PC-9 (cell line): Measurements from ENCODE around the gene SNCB. TPM values are rescaled to one million over a fixed set of nuclear protein-coding genes. Genes with fewer than 3 reads are reported as not detected.
"Not testable (repeated sequence)": the region's sequence is repeated elsewhere in the genome, so short reads cannot be mapped to it uniquely, and the experiment has no call there.

Experiments used
- BruUV-seq: library from RNA; stranded (reverse); fragments of 400-500 nt; replicated peaks from 2 replicates; lab custom pipeline; 2021; lab: Mats Ljungman, UMichigan
- CTCF ChIA-PET: fragments of 300-600 bp; sonication (Branson Sonifier 250); formaldehyde crosslinking; loops from one replicate; lab custom pipeline; 2022; ENCODE audit warnings: antibody characterized with exemption; lab: Charles Lee
- POLR2A ChIA-PET: fragments of 300-600 bp; sonication (Branson Sonifier 250); formaldehyde crosslinking; loops from one replicate; lab custom pipeline; 2022; ENCODE audit warnings: antibody characterized with exemption; ENCODE audit not compliant: unreplicated experiment; lab: Charles Lee
- DNase-seq, 2 experiments: peaks; one replicate each; pipeline versions ENCODE4 v3.0.0 to v3.0.0-alpha.2; 2015 to 2022; ENCODE audit warnings: mixed read lengths in 1 of 2
- H2AFZ ChIP-seq: fragments of 200-600 bp; sonication (generic); 2 replicates; pipeline ENCODE4 v1.8.1; 2017; ENCODE audit warnings: antibody characterized with exemption
- H3F3A ChIP-seq: fragments of 200-600 bp; sonication (generic); 2 replicates; pipeline ENCODE4 v1.8.1; 2017; ENCODE audit warnings: antibody characterized with exemption, mild to moderate bottlenecking, low read depth; ENCODE audit not compliant: insufficient read depth
- H3K27ac ChIP-seq: fragments of 200-600 bp; sonication (generic); 2 replicates; pipeline ENCODE4 v1.6.1; 2016; ENCODE audit warnings: mixed run types
- H3K27me3 ChIP-seq: fragments of 200-600 bp; sonication (generic); 2 replicates; pipeline ENCODE4 v1.6.1; 2016; ENCODE audit warnings: low read depth, mixed run types; ENCODE audit not compliant: insufficient read depth
- H3K36me3 ChIP-seq: fragments of 200-600 bp; sonication (generic); 2 replicates; pipeline ENCODE4 v1.6.1; 2016; ENCODE audit warnings: low read depth, mixed run types
- H3K4me1 ChIP-seq: fragments of 200-600 bp; sonication (generic); replicated peaks from 2 replicates; pipeline ENCODE4 v1.6.1; 2016; ENCODE audit warnings: mixed run types; ENCODE audit not compliant: insufficient read depth
- H3K4me2 ChIP-seq: fragments of 200-600 bp; sonication (generic); 2 replicates; pipeline ENCODE4 v1.6.1; 2017; ENCODE audit warnings: mixed run types
- H3K4me3 ChIP-seq: fragments of 200-600 bp; sonication (generic); 2 replicates; pipeline ENCODE4 v1.6.1; 2016; ENCODE audit warnings: mixed run types
- H3K79me2 ChIP-seq: fragments of 200-600 bp; sonication (generic); 2 replicates; pipeline ENCODE4 v1.6.1; 2017; ENCODE audit warnings: low read depth, mixed run types
- H3K9me2 ChIP-seq: fragments of 200-600 bp; sonication (generic); 2 replicates; pipeline ENCODE4 v1.8.1; 2017; ENCODE audit warnings: mild to moderate bottlenecking; ENCODE audit not compliant: insufficient read depth
- H3K9me3 ChIP-seq: fragments of 200-600 bp; sonication (generic); 2 replicates; pipeline ENCODE4 v1.8.1; 2016; ENCODE audit warnings: low read depth; ENCODE audit not compliant: insufficient read depth
- H4K20me1 ChIP-seq: fragments of 200-600 bp; sonication (generic); 2 replicates; pipeline ENCODE4 v1.8.1; 2017; ENCODE audit not compliant: insufficient read depth
- EZH2 ChIP-seq: fragments of 200-600 bp; sonication (generic); IDR thresholded peaks from 2 replicates; pipeline ENCODE4 v1.8.0; 2017; ENCODE audit warnings: antibody characterized with exemption, low read depth
- intact Hi-C: fragments of 100-400 bp; cut with micrococcal nuclease; formaldehyde crosslinking; loops from one replicate; pipeline ENCODE4 v1.10.0; 2022; ENCODE audit not compliant: unreplicated experiment
- total RNA-seq: library from RNA; stranded (reverse); gene quantifications from 2 replicates; pipeline ENCODE4 v1.2.3, GENCODE V29; 2021
- TF ChIP-seq, protein P1 (sequence below): fragments of 200-600 bp; sonication (generic); conservative IDR thresholded peaks from 2 replicates; pipeline ENCODE4 v1.6.1; 2017; ENCODE audit warnings: mixed run types, antibody characterized with exemption, mild to moderate bottlenecking, moderate library complexity

SNCB gene
- total RNA-seq, 1 experiment from 2014 or later: not detected

DNA sequence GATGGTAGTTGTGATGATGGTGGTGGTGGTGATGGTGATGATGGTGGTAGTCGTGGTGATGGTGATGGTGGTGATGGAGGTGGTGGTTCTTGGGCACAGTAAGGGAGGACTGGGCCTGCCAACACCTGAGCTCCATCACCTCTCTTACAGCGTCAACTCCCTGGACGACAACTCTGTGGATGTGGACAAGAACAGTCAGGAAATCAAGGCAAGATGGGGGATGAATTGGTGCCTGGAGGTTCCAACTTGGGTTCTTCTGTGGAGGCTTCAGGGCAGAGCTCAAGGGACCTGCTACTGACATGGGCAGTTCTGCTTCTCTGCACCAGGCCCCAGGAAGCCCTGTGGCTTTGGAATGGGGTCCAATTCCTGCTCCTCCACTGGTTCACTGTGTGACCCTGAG is 37.8 kb downstream of the SNCB start:
- Histone ChIP-seq H3K79me2 (no peaks in the 10 kb centered on the region), H3K4me3 (no peak overlapping the region), H2AFZ (no peak overlapping the region), H3K9me3 (no peaks in the 10 kb centered on the region), H3K36me3 (no peaks in the 10 kb centered on the region), H3K4me2 (no peak overlapping the region), H3K9me2 (no peaks in the 10 kb centered on the region), H3K27ac (no peak overlapping the region), H3K4me1 (no peaks in the 10 kb centered on the region), H3F3A (no peaks in the 10 kb centered on the region), H4K20me1 (no peaks in the 10 kb centered on the region), H3K27me3 (no peaks in the 10 kb centered on the region)
- intact Hi-C loops: no loop called here
- CTCF ChIA-PET: no interaction called here
- TF ChIP-seq EZH2: no peak
- TF ChIP-seq, protein P1, sequence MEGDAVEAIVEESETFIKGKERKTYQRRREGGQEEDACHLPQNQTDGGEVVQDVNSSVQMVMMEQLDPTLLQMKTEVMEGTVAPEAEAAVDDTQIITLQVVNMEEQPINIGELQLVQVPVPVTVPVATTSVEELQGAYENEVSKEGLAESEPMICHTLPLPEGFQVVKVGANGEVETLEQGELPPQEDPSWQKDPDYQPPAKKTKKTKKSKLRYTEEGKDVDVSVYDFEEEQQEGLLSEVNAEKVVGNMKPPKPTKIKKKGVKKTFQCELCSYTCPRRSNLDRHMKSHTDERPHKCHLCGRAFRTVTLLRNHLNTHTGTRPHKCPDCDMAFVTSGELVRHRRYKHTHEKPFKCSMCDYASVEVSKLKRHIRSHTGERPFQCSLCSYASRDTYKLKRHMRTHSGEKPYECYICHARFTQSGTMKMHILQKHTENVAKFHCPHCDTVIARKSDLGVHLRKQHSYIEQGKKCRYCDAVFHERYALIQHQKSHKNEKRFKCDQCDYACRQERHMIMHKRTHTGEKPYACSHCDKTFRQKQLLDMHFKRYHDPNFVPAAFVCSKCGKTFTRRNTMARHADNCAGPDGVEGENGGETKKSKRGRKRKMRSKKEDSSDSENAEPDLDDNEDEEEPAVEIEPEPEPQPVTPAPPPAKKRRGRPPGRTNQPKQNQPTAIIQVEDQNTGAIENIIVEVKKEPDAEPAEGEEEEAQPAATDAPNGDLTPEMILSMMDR: no peak
- no TSS peak for BruUV-seq
- POLR2A ChIA-PET: interaction anchor here (0.5 kb wide), 1 partner anchor 262 kb away, joined by 3 read pairs; no protein-coding TSS in a partner anchor
- DNase-seq: no peak

GRCh38 chr5:176591667-176592066 is 38.7 kb downstream of the SNCB start:
- CTCF ChIA-PET, H3K4me1 ChIP-seq, H3K36me3 ChIP-seq, H3K9me2 ChIP-seq, H4K20me1 ChIP-seq, BruUV-seq, H3K4me3 ChIP-seq, H3F3A ChIP-seq, POLR2A ChIA-PET, H3K4me2 ChIP-seq, H3K27me3 ChIP-seq, DNase-seq, H3K79me2 ChIP-seq, H3K9me3 ChIP-seq, H3K27ac ChIP-seq, intact Hi-C loops, H2AFZ ChIP-seq: not testable (repeated sequence)

- BruUV-seq: no TSS peak
- intact Hi-C loops: no loop called here
Observed at GRCh38 chr5:176590035-176590717, 40.2 kb downstream of the SNCB start.

More at GRCh38 chr5:176590035-176590717, 40.2 kb downstream of the SNCB start:
- ChIA-PET CTCF (no interaction called here), POLR2A (no interaction called here)
- H3K27me3 ChIP-seq: no peaks in the 10 kb centered on the region
- H3K4me1 ChIP-seq: no peaks in the 10 kb centered on the region
- no peaks in the 10 kb centered on the region; the same call in 1 of the 2 replicates for H3K9me3 ChIP-seq
- H2AFZ ChIP-seq: no peak overlapping the region
- no peak for DNase-seq
- H3K4me2 ChIP-seq: no peak overlapping the region
- TF ChIP-seq EZH2: no peak
- TF ChIP-seq, protein P1: no peak
- no peak overlapping the region for H3K27ac ChIP-seq
- H3K79me2 ChIP-seq: no peaks in the 10 kb centered on the region
- H3F3A ChIP-seq: no peaks in the 10 kb centered on the region
- H3K9me2 ChIP-seq: no peaks in the 10 kb centered on the region
- no peak overlapping the region for H3K4me3 ChIP-seq
- H4K20me1 ChIP-seq: no peaks in the 10 kb centered on the region
- H3K36me3 ChIP-seq: no peaks in the 10 kb centered on the region
